Astrocyte (in vitro differentiated cells and primary cell): ENCODE data around the gene JAK3. TPM values are rescaled to one million over a fixed set of nuclear protein-coding genes. Genes with fewer than 3 reads are reported as not detected.
"Not testable (repeated sequence)": the region's sequence is repeated elsewhere in the genome, so short reads cannot be mapped to it uniquely, and the experiment has no call there.

Source experiments
- DNase-seq: peaks from one replicate; pipeline ENCODE4 v3.0.0-alpha.2; 2010; ENCODE audit warnings: low read depth
- FAIRE-seq: peaks from 2 replicates; lab custom pipeline; 2011; peaks lifted over from hg19 to GRCh38; lab: Jason Lieb, UNC
- H2AFZ ChIP-seq: 2 replicates; pipeline ENCODE4 v1.6.0; 2012; ENCODE audit warnings: low read depth, low read length, inconsistent platforms
- H3K27ac ChIP-seq: 2 replicates; pipeline ENCODE4 v1.5.1; 2011; ENCODE audit warnings: low read depth, low read length, inconsistent platforms
- H3K27me3 ChIP-seq: 2 replicates; pipeline ENCODE4 v1.6.0; 2011; ENCODE audit warnings: low read length, inconsistent platforms; ENCODE audit not compliant: insufficient read depth
- H3K36me3 ChIP-seq: 2 replicates; pipeline ENCODE4 v1.5.1; 2011; ENCODE audit warnings: low read length, inconsistent platforms; ENCODE audit not compliant: insufficient read depth
- H3K4me1 ChIP-seq: 2 replicates; pipeline ENCODE4 v1.5.1; 2011; ENCODE audit warnings: low read length, inconsistent platforms; ENCODE audit not compliant: insufficient read depth
- H3K4me2 ChIP-seq: 2 replicates; pipeline ENCODE4 v1.6.0; 2012; ENCODE audit warnings: low read length, inconsistent platforms
- H3K4me3 ChIP-seq: 2 replicates; pipeline ENCODE4 v1.5.1; 2011; ENCODE audit warnings: low read depth, mild to moderate bottlenecking, low read length, inconsistent platforms; ENCODE audit not compliant: insufficient read depth
- H3K79me2 ChIP-seq: 2 replicates; pipeline ENCODE4 v1.6.0; 2012; ENCODE audit warnings: mild to moderate bottlenecking, low read length, inconsistent platforms; ENCODE audit not compliant: insufficient read depth
- H3K9ac ChIP-seq: 2 replicates; pipeline ENCODE4 v1.6.0; 2012; ENCODE audit warnings: mild to moderate bottlenecking, low read length, inconsistent platforms
- H3K9me3 ChIP-seq: 2 replicates; pipeline ENCODE4 v1.5.1; 2012; ENCODE audit warnings: low read depth, mild to moderate bottlenecking, low read length, inconsistent platforms; ENCODE audit not compliant: insufficient read depth
- H4K20me1 ChIP-seq: 2 replicates; pipeline ENCODE4 v1.6.0; 2012; ENCODE audit warnings: low read length, inconsistent platforms; ENCODE audit not compliant: insufficient read depth
- H3K27ac Mint-ChIP-seq: one replicate; pipeline ENCODE4 v1.8.0; 2021; ENCODE audit warnings: mild to moderate bottlenecking, mixed read lengths; ENCODE audit not compliant: unreplicated experiment
- H3K27me3 Mint-ChIP-seq: one replicate; pipeline ENCODE4 v1.8.0; 2021; ENCODE audit warnings: low read depth, mixed read lengths; ENCODE audit not compliant: unreplicated experiment
- H3K36me3 Mint-ChIP-seq: one replicate; pipeline ENCODE4 v1.8.0; 2021; ENCODE audit warnings: low read depth, mixed read lengths; ENCODE audit not compliant: unreplicated experiment
- H3K4me1 Mint-ChIP-seq: one replicate; pipeline ENCODE4 v1.8.0; 2021; ENCODE audit warnings: low read depth, mixed read lengths; ENCODE audit not compliant: unreplicated experiment
- H3K4me3 Mint-ChIP-seq: one replicate; pipeline ENCODE4 v1.8.0; 2021; ENCODE audit warnings: mild to moderate bottlenecking, moderate library complexity, mixed read lengths; ENCODE audit not compliant: unreplicated experiment
- H3K9me3 Mint-ChIP-seq: one replicate; pipeline ENCODE4 v1.8.0; 2021; ENCODE audit warnings: mild to moderate bottlenecking, mixed read lengths; ENCODE audit not compliant: unreplicated experiment
- EZH2 ChIP-seq: IDR thresholded peaks from 2 replicates; pipeline ENCODE4 v1.6.1; 2012; ENCODE audit warnings: mild to moderate bottlenecking, low read length, inconsistent platforms; ENCODE audit not compliant: insufficient read depth
- total RNA-seq: library from RNA; stranded (reverse); gene quantifications from 2 replicates; pipeline ENCODE4 v1.2.1, GENCODE V29; 2021
- TF ChIP-seq, protein P1 (sequence below): IDR thresholded peaks from 2 replicates; pipeline ENCODE4 v1.5.1; 2011; ENCODE audit warnings: low read depth, mild to moderate bottlenecking, inconsistent platforms, low read length, moderate library complexity; ENCODE audit not compliant: insufficient read depth

Gene JAK3
- total RNA-seq, 1 donor from 2014 or later = 1.00 TPM

DNA sequence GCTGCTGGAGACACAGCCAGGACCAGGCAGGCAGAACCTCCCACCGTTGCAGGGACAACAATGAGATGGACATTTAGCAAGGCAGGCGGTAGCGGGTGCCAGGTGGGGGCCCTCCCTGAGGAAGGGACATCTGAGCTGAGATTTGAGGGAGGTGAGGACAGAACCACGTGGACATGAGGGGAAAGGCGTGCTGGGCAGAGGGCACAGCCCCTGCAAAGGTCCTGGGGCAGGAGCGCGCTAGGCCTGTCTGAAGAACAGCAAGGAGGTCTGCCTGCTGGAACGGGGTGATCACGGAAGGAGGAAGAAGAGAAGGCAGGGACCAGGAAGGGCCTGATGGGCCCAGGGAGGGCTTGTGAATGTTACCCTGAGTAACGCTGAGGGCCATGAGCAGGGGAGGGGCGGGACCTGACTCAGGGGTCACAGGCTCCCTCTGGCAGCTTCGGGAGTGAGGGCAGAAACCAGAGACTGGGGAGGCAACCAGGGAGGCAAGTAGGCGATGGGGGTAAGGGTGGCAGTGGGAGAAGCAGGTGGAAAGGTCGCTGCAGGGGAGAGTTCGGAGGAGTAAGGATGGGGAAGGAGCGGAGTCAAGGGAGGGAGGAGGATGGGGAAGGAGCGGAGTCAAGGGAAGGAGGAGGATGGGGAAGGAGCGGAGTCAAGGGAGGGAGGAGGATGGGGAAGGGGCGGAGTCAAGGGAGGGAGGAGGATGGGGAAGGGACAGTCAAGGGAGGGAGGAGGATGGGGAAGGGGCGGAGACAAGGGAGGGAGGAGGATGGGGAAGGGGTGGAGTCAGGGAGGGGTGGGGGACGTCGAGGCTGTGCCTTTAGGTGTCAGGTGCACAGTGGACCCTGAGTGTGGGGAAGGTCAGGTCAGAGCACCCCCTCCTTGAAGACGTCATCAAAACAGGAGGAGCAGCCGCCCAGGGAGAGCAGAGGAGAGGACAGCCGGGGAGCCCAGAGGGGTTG lies 68.5 kb downstream of the JAK3 start:
- H3K36me3 Mint-ChIP-seq = no peaks in the 10 kb centered on the region
- Histone ChIP-seq H4K20me1 (no peaks in the 10 kb centered on the region), H2AFZ (peak overlapping the region; percentile 56), H3K4me2 (peak overlapping the region; percentile 54), H3K9me3 (no peaks in the 10 kb centered on the region), H3K9ac (no peak overlapping the region), H3K4me3 (no peak overlapping the region), H3K4me1 (no peaks in the 10 kb centered on the region), H3K79me2 (no peaks in the 10 kb centered on the region), H3K36me3 (no peaks in the 10 kb centered on the region), H3K27ac (no peak overlapping the region), H3K27me3 (no peaks in the 10 kb centered on the region)
- FAIRE-seq = no peak
- H3K27me3 Mint-ChIP-seq = peaks cover 23% of the 10 kb centered on the region
- no peak for TF ChIP-seq EZH2
- TF ChIP-seq, protein P1, sequence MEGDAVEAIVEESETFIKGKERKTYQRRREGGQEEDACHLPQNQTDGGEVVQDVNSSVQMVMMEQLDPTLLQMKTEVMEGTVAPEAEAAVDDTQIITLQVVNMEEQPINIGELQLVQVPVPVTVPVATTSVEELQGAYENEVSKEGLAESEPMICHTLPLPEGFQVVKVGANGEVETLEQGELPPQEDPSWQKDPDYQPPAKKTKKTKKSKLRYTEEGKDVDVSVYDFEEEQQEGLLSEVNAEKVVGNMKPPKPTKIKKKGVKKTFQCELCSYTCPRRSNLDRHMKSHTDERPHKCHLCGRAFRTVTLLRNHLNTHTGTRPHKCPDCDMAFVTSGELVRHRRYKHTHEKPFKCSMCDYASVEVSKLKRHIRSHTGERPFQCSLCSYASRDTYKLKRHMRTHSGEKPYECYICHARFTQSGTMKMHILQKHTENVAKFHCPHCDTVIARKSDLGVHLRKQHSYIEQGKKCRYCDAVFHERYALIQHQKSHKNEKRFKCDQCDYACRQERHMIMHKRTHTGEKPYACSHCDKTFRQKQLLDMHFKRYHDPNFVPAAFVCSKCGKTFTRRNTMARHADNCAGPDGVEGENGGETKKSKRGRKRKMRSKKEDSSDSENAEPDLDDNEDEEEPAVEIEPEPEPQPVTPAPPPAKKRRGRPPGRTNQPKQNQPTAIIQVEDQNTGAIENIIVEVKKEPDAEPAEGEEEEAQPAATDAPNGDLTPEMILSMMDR = no peak
- no peaks in the 10 kb centered on the region for H3K4me1 Mint-ChIP-seq
- peaks cover 5% of the 10 kb centered on the region for H3K9me3 Mint-ChIP-seq
- peak overlapping the region; percentile 6 for H3K4me3 Mint-ChIP-seq
- no peak overlapping the region for H3K27ac Mint-ChIP-seq
- DNase-seq = peak; percentile 28

GRCh38 chr19:17778251-17778967 lies 69.4 kb downstream of the JAK3 start:
- Histone ChIP-seq H3K27ac (no peak overlapping the region), H3K9ac (no peak overlapping the region), H3K27me3 (no peaks in the 10 kb centered on the region), H3K79me2 (no peaks in the 10 kb centered on the region), H3K4me1 (no peaks in the 10 kb centered on the region), H3K36me3 (no peaks in the 10 kb centered on the region), H3K4me2 (peak overlapping the region; percentile 54), H3K4me3 (no peak overlapping the region), H4K20me1 (no peaks in the 10 kb centered on the region), H3K9me3 (no peaks in the 10 kb centered on the region), H2AFZ (peak overlapping the region; percentile 56)
- Mint-ChIP-seq H3K9me3 (peaks cover 5% of the 10 kb centered on the region), H3K27me3 (peaks cover 26% of the 10 kb centered on the region), H3K4me1 (no peaks in the 10 kb centered on the region), H3K36me3 (no peaks in the 10 kb centered on the region), H3K27ac (no peak overlapping the region), H3K4me3 (no peak overlapping the region)
- FAIRE-seq = no peak
- DNase-seq = no peak
- TF ChIP-seq, protein P1 = no peak
- no peak for TF ChIP-seq EZH2

GRCh38 chr19:17777840-17778239 lies 69.9 kb downstream of the JAK3 start:
- not testable (repeated sequence) for H3K27ac ChIP-seq, H2AFZ ChIP-seq, H3K9me3 Mint-ChIP-seq, H3K4me1 Mint-ChIP-seq, H3K4me3 ChIP-seq, H3K9ac ChIP-seq, H3K79me2 ChIP-seq, H3K27ac Mint-ChIP-seq, H3K36me3 Mint-ChIP-seq, DNase-seq, H3K36me3 ChIP-seq, H4K20me1 ChIP-seq, H3K4me3 Mint-ChIP-seq, H3K4me1 ChIP-seq, H3K27me3 ChIP-seq, H3K4me2 ChIP-seq, FAIRE-seq, H3K9me3 ChIP-seq
- H3K27me3 Mint-ChIP-seq = peaks cover 27% of the 10 kb centered on the region
